BE2C (cell line): Measurements from ENCODE around the gene EYS.

Experiments used
- DNase-seq: peaks from one replicate; pipeline ENCODE4 v3.0.0-alpha.2; 2020
- H3K27me3 ChIP-seq: fragments of 250-450 bp; sonication (Bioruptor Pico); 2 replicates; pipeline ENCODE4 v1.5.1; 2020; ENCODE audit warnings: mild to moderate bottlenecking
- H3K36me3 ChIP-seq: fragments of 250-450 bp; sonication (Bioruptor Pico); 2 replicates; pipeline ENCODE4 v1.5.1; 2020; ENCODE audit warnings: mild to moderate bottlenecking
- H3K4me1 ChIP-seq: fragments of 250-450 bp; sonication (Bioruptor Pico); 2 replicates; pipeline ENCODE4 v1.5.1; 2020
- H3K4me3 ChIP-seq: 2 replicates; pipeline ENCODE4 v1.5.1; 2011; ENCODE audit warnings: low read depth, low read length
- H3K9me3 ChIP-seq: fragments of 250-450 bp; sonication (Bioruptor Pico); 2 replicates; pipeline ENCODE4 v1.5.1; 2020
- TF ChIP-seq, protein P1 (sequence below): IDR thresholded peaks from 2 replicates; pipeline ENCODE4 v1.5.1; 2012; ENCODE audit warnings: mild to moderate bottlenecking, low read depth, low read length

The EYS gene

DNA sequence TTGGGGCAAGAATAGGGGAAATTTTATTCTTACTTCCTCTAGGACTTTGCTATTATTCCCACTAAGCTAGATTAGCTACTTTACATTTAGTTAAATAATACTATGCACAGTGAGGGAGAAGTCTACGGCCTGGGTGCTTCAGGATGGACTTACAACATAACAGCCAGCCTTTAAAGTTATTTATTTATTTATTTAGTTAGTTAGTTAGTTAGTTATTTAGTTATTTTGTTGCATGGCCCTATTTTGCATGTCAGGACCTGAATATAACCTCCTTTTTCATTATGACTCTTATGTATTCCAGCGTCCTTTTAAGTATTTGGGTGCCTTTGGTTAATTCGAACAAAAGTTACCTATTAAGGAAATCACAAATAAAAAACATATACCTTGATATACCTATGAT lies 238.7 kb downstream of the EYS start:
- H3K27me3 ChIP-seq: no peaks in the 10 kb centered on the region
- no peak for DNase-seq
- H3K4me1 ChIP-seq: no peaks in the 10 kb centered on the region
- H3K36me3 ChIP-seq: no peaks in the 10 kb centered on the region
- H3K9me3 ChIP-seq: no peaks in the 10 kb centered on the region
- H3K4me3 ChIP-seq: no peak overlapping the region
- TF ChIP-seq, protein P1, sequence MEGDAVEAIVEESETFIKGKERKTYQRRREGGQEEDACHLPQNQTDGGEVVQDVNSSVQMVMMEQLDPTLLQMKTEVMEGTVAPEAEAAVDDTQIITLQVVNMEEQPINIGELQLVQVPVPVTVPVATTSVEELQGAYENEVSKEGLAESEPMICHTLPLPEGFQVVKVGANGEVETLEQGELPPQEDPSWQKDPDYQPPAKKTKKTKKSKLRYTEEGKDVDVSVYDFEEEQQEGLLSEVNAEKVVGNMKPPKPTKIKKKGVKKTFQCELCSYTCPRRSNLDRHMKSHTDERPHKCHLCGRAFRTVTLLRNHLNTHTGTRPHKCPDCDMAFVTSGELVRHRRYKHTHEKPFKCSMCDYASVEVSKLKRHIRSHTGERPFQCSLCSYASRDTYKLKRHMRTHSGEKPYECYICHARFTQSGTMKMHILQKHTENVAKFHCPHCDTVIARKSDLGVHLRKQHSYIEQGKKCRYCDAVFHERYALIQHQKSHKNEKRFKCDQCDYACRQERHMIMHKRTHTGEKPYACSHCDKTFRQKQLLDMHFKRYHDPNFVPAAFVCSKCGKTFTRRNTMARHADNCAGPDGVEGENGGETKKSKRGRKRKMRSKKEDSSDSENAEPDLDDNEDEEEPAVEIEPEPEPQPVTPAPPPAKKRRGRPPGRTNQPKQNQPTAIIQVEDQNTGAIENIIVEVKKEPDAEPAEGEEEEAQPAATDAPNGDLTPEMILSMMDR: no peak

DNA sequence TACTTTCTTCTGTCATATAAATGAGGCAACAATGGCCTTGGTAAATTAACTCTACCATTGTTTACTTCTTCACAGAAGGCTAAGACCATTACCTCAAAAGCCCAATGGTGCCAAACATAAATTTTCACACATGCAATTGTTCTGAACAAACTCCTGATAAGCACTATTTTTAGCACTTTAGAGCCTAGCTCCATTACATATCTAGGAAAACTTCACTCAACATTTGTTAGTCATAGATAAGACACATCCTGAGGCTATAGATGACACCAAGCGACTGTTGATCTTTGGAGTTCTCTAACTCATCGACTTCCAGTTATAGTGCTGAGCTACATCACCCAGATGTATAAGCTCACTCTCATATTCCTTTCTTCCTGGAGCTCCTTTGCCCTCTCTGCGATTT lies 245.9 kb downstream of the EYS start:
- no peaks in the 10 kb centered on the region for H3K9me3 ChIP-seq
- TF ChIP-seq, protein P1: no peak
- no peak overlapping the region for H3K4me3 ChIP-seq
- peaks cover 3% of the 10 kb centered on the region for H3K4me1 ChIP-seq
- H3K36me3 ChIP-seq: no peaks in the 10 kb centered on the region
- no peaks in the 10 kb centered on the region for H3K27me3 ChIP-seq
- no peak for DNase-seq

DNA sequence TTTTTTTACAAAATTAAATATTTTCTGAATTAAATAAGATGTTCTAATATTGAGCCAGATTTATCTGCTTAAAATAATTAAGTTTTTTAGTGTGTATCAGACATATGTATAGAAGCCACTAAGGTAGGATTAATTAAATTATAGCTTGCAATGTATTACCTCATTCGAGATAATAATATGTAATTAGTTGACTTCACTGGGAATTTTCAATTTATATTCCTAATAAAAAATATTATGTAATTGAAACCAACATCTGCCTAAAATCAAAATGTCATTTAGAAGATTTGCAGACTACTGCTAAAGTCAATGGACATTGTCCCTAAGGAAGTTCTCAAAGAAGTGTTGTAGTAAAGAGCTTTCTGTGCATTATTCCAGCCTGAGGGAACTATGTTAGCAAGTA lies 254.7 kb downstream of the EYS start:
- Histone ChIP-seq H3K4me1 (peaks cover 22% of the 10 kb centered on the region), H3K4me3 (no peak overlapping the region), H3K27me3 (no peaks in the 10 kb centered on the region), H3K36me3 (no peaks in the 10 kb centered on the region), H3K9me3 (no peaks in the 10 kb centered on the region)
- DNase-seq: no peak
- TF ChIP-seq, protein P1: no peak

DNA sequence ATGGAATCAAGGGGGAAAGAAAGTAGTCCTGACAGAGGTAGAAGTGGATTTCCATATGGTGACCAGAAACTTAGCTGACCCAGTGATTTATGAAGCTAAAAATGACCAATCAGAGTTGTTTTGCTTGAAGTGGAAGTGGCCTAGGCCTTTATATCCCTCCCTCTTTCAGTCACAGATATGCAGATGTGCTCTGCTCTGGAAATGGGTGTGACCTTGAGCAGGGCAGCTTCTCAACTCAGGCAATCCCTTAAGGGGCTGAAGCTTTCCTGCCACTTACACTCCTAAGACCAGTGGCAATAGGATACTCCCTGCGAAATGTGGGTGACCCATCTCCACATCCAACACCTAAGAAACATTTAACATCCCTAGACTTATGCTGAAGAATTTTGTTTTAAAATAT lies 256.6 kb downstream of the EYS start:
- TF ChIP-seq, protein P1: no peak
- Histone ChIP-seq H3K4me1 (peaks cover 22% of the 10 kb centered on the region), H3K4me3 (no peak overlapping the region), H3K27me3 (no peaks in the 10 kb centered on the region), H3K36me3 (no peaks in the 10 kb centered on the region), H3K9me3 (no peaks in the 10 kb centered on the region)
- peak; percentile 26 for DNase-seq

DNA sequence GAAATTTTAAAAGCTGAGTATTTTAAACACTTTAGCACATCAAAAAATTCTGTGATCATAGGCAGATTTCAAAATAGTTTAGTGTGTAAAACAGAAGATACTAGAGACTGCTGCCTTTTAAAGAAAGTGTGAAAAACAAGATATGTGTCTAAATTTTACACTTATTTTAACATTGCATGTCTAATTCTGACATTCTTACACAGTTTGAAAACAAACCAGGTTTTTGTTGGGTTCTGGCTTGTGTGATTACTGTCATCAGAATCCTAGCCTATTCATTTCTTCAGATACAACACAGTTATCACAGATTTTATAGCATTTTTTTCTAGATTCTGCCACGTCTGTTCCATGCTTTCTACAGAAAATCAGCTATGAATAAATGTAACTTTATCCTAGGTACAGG lies 257.1 kb downstream of the EYS start:
- Histone ChIP-seq H3K27me3 (no peaks in the 10 kb centered on the region), H3K4me1 (peaks cover 22% of the 10 kb centered on the region), H3K36me3 (no peaks in the 10 kb centered on the region), H3K4me3 (no peak overlapping the region), H3K9me3 (no peaks in the 10 kb centered on the region)
- TF ChIP-seq, protein P1: no peak
- DNase-seq: no peak

DNA sequence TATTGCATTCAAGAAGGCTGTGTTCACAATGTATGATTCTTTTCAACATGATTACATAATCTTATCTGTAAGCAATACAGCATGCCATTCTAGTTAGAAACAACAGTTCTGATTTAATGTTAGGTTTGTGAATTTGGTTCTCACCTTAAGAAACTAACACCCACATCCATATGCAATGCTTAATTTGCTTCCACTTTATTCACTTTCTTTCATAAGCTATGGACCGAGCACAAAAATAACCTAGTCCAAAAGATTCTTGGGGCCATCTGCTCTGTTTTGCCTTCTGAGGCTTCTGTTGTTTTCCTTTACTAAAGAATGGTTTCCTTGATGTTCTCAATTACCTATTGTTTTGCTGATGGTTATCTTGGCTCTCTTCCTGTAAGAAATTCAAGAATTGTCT lies 258.2 kb downstream of the EYS start:
- Histone ChIP-seq H3K4me1 (peaks cover 22% of the 10 kb centered on the region), H3K4me3 (no peak overlapping the region), H3K27me3 (no peaks in the 10 kb centered on the region), H3K9me3 (no peaks in the 10 kb centered on the region), H3K36me3 (no peaks in the 10 kb centered on the region)
- TF ChIP-seq, protein P1: no peak
- no peak for DNase-seq
